Right lobe of liver (tissue), 4 donors: ENCODE data around the gene GPER1.

Source experiments
- CTCF ChIP-seq, 4 donors: fragments of 200-600 bp in 3 of 4; fragments of 450-650 bp in 1 of 4; IDR thresholded peaks; one replicate each; pipeline versions ENCODE4 v1.5.1 to v1.8.0; 2016 to 2022; ENCODE audit warnings: antibody characterized with exemption in 4 of 4, mild to moderate bottlenecking in 2 of 4
- POLR2A ChIP-seq: fragments of 450-650 bp; IDR thresholded peaks from one replicate; pipeline ENCODE4 v1.6.1; 2017; ENCODE audit warnings: antibody characterized with exemption, mild to moderate bottlenecking
- donor health status: DM: no; HTN: no; CAD: no.
- donor health status: DM: no; HTN: no; CAD: no.
- donor health status: DM: no; HTN: yes; CAD: no.

- TF ChIP-seq CTCF (IDR thresholded peaks at IDR 0.05) = no peak
- TF ChIP-seq POLR2A = no peak
These were observed 11.7 kb downstream of the GPER1 start for GRCh38 chr7:1099637-1100036.
